Measurements from ENCODE around the gene LBHD2. TPM values are rescaled to one million over a fixed set of nuclear protein-coding genes. Genes with fewer than 3 reads are reported as not detected.
A peak's percentile ranks its signal among the peaks of the same experiment; 100 is the strongest.

LBHD2 gene
- total RNA-seq, 1 donor from 2014 or later: not detected

- no peaks in the 10 kb centered on the region for H3K9me3 ChIP-seq
- H3K27me3 ChIP-seq: peaks cover 25% of the 10 kb centered on the region
- intact Hi-C loops (cut with DNase I): loop anchor here (5.0 kb wide), 1 partner anchor 83 kb away; no protein-coding TSS in a partner anchor
- peak overlapping the region in 1 of 2 donors; percentile 20 for H3K4me3 ChIP-seq
- H3K27ac ChIP-seq: no peak overlapping the region
- TF ChIP-seq CTCF (IDR thresholded peaks at IDR 0.05) (no peak), POLR2A (IDR thresholded peaks at IDR 0.05) (no peak), POLR2AphosphoS5 (IDR thresholded peaks at IDR 0.05; ENCODE audit: insufficient read depth in 1 of 2, low read depth in 1 of 2) (no peak)
- peaks cover 40% of the 10 kb centered on the region for H3K4me1 ChIP-seq
- no peaks in the 10 kb centered on the region for H3K36me3 ChIP-seq
- no peak for DNase-seq (ENCODE audit: extremely low spot score in 2 of 2)
These were observed 20.3 kb downstream of the LBHD2 start for GRCh38 chr14:103104389-103104653.

GRCh38 chr14:103104654-103105452 is 20.8 kb downstream of the LBHD2 start:
- peak; percentile 90 to 99 (median 97) for TF ChIP-seq CTCF (IDR thresholded peaks at IDR 0.05)
- TF ChIP-seq POLR2AphosphoS5 (IDR thresholded peaks at IDR 0.05; ENCODE audit: insufficient read depth in 1 of 2, low read depth in 1 of 2): no peak
- Histone ChIP-seq H3K27ac (no peak overlapping the region), H3K27me3 (peaks cover 25% of the 10 kb centered on the region), H3K4me3 (peak overlapping the region in 1 of 2 donors; percentile 20), H3K4me1 (peaks cover 42% of the 10 kb centered on the region), H3K36me3 (no peaks in the 10 kb centered on the region), H3K9me3 (no peaks in the 10 kb centered on the region)
- intact Hi-C loops (cut with DNase I): loop anchor here (5.0 kb wide), 2 partner anchors 82 to 187 kb away; no protein-coding TSS in a partner anchor
- no peak for DNase-seq (ENCODE audit: extremely low spot score in 2 of 2)

GRCh38 chr14:103105580-103106150 is 21.7 kb downstream of the LBHD2 start:
- no peak overlapping the region for H3K27ac ChIP-seq

DNA sequence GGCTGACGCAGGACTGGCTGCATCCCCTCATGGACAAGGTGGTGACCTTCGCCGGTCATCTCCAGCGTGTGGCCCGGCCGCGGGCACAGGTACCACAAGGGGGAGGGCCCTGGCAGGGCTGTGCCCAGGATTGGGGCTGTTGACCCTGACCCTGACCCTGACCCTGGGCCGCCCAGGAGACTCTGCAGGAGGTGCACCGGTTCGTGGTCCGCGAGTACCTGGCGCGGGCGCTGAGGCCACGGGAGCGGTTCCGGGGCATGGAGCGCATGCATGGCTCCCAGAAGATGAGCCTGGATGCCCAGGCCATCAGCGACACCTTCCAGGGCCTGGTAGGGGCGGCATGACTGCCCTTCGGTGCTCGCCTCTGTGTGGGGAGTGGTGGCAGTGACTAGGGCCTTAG is 23.4 kb downstream of the LBHD2 start:
- intact Hi-C loops (cut with DNase I): loop anchor here (5.0 kb wide), 1 partner anchor 185 kb away; no protein-coding TSS in a partner anchor
- no peak for DNase-seq (ENCODE audit: extremely low spot score in 2 of 2)
- Histone ChIP-seq H3K4me1 (peaks cover 63% of the 10 kb centered on the region), H3K4me3 (no peak overlapping the region), H3K27ac (no peak overlapping the region), H3K27me3 (peaks cover 21% of the 10 kb centered on the region), H3K36me3 (no peaks in the 10 kb centered on the region), H3K9me3 (no peaks in the 10 kb centered on the region)
- TF ChIP-seq POLR2A (IDR thresholded peaks at IDR 0.05) (no peak), CTCF (IDR thresholded peaks at IDR 0.05) (no peak), POLR2AphosphoS5 (IDR thresholded peaks at IDR 0.05; ENCODE audit: insufficient read depth in 1 of 2, low read depth in 1 of 2) (no peak)

More at GRCh38 chr14:103105580-103106150, 21.7 kb downstream of the LBHD2 start:
- intact Hi-C loops (cut with DNase I): loop anchor here (5.0 kb wide), 1 partner anchor 187 kb away; no protein-coding TSS in a partner anchor
- H3K27me3 ChIP-seq: peaks cover 25% of the 10 kb centered on the region
- no peak overlapping the region for H3K4me3 ChIP-seq
- no peak for DNase-seq (ENCODE audit: extremely low spot score in 2 of 2)
- TF ChIP-seq POLR2AphosphoS5 (IDR thresholded peaks at IDR 0.05; ENCODE audit: insufficient read depth in 1 of 2, low read depth in 1 of 2): no peak
- TF ChIP-seq CTCF (IDR thresholded peaks at IDR 0.05): no peak
- TF ChIP-seq POLR2A (IDR thresholded peaks at IDR 0.05): no peak
- no peaks in the 10 kb centered on the region for H3K36me3 ChIP-seq
- no peaks in the 10 kb centered on the region for H3K9me3 ChIP-seq
- peaks cover 50% of the 10 kb centered on the region for H3K4me1 ChIP-seq

Measured in vagina (tissue), 2 donors.